EL (cell line): ENCODE data around the gene EME2.

Experiments
- DNase-seq: peaks from one replicate; pipeline ENCODE4 v3.0.0-alpha.2; 2016

The EME2 gene

GRCh38 chr16:1768061-1768766 lies 4.4 kb upstream of the EME2 start:
- DNase-seq: no peak

GRCh38 chr16:1768767-1769401 lies 3.7 kb upstream of the EME2 start:
- DNase-seq: no peak

- DNase-seq: no peak
These were observed 3.0 kb upstream of the EME2 start for GRCh38 chr16:1769402-1770300.

GRCh38 chr16:1770328-1771187 lies 2.1 kb upstream of the EME2 start:
- peak; percentile 45 for DNase-seq

- DNase-seq: peak; percentile 70
These were observed 1.3 kb upstream of the EME2 start, which contains the start of gene NME3 for GRCh38 chr16:1771188-1771863. Gene NME3, minus strand, starts transcription at chr16:1771543. Its CDS starts 9 bp downstream, at chr16:1771534.

- no peak for DNase-seq
These were observed 697 bp upstream of the EME2 start for GRCh38 chr16:1771864-1772361.

GRCh38 chr16:1772908-1773702 lies 495 bp downstream of the EME2 start, which contains the start of gene MRPS34:
Gene MRPS34, minus strand, starts transcription at chr16:1773134. Its CDS starts 15 bp downstream, at chr16:1773119.
- peak; percentile 84 for DNase-seq

- DNase-seq: peak; percentile 40
These were observed 1.3 kb downstream of the EME2 start for GRCh38 chr16:1773703-1774447.

GRCh38 chr16:1774448-1774780 lies 1.8 kb downstream of the EME2 start:
- no peak for DNase-seq

- no peak for DNase-seq
These were observed 2.6 kb downstream of the EME2 start for GRCh38 chr16:1775006-1775845.

GRCh38 chr16:1775846-1776671 lies 3.4 kb downstream of the EME2 start:
- DNase-seq: no peak

- no peak for DNase-seq
These were observed 4.0 kb downstream of the EME2 start for GRCh38 chr16:1776672-1776955.

GRCh38 chr16:1776991-1777374 lies 4.4 kb downstream of the EME2 start:
- no peak for DNase-seq

- DNase-seq: no peak
These were observed 5.0 kb downstream of the EME2 start for GRCh38 chr16:1777375-1778199.

GRCh38 chr16:1778200-1779179 lies 5.9 kb downstream of the EME2 start:
- DNase-seq: no peak

- DNase-seq: no peak
These were observed 6.7 kb downstream of the EME2 start for GRCh38 chr16:1779234-1779701.
